GM23248 (cell line): ENCODE data around the gene MAP3K4.

Source experiments
- EZH2 ChIP-seq: fragments of 200-600 bp; sonication (generic); IDR thresholded peaks from 2 replicates; pipeline ENCODE4 v1.6.1; 2018; ENCODE audit warnings: antibody characterized with exemption, mild to moderate bottlenecking; ENCODE audit not compliant: insufficient read depth, poor library complexity, severe bottlenecking
- EZH2phosphoT487 ChIP-seq: fragments of 200-600 bp; sonication (generic); IDR thresholded peaks from 2 replicates; pipeline ENCODE4 v1.6.1; 2018; ENCODE audit warnings: antibody characterized with exemption, moderate library complexity, mild to moderate bottlenecking, low read depth; ENCODE audit not compliant: insufficient read depth

GRCh38 chr6:161139304-161139765 lies 147.8 kb downstream of the MAP3K4 start:
- no peak for TF ChIP-seq EZH2
- TF ChIP-seq EZH2phosphoT487 = no peak
